SK-MEL-5 (cell line): ENCODE results near the gene WDR89. TPM values are rescaled to one million over a fixed set of nuclear protein-coding genes. Genes with fewer than 3 reads are reported as not detected.

ENCODE experiments used
- DNase-seq: peaks from one replicate; pipeline ENCODE4 v3.0.0-alpha.2; 2016; ENCODE audit warnings: low read depth, low spot score
- in situ Hi-C: cut with HindIII; loops from 2 replicates; pipeline ENCODE4 v1.10.0; 2016; ENCODE audit warnings: low sequenced_read_pairs, high pct_unique_total_duplicates, low pct_unique_long_range_greater_than_20kb
- small RNA-seq, 2 experiments: library from RNA; depleted of rRNA; stranded (forward); fragments of <200 nt; gene quantifications; one replicate each; pipeline ENCODE3, GENCODE V24; 2014
- total RNA-seq: library from RNA; depleted of rRNA; stranded (reverse); fragments of >200 nt; shearing (Covaris generic); gene quantifications from 2 replicates; pipeline ENCODE4 v1.2.3, GENCODE V29; 2014; rRNA removed

The WDR89 gene
- total RNA-seq, 1 experiment from 2014 or later, result 14.4 TPM

GRCh38 chr14:63551332-63551731 lies 90.3 kb downstream of the WDR89 start:
- in situ Hi-C loops, result no loop called here

GRCh38 chr14:63547798-63548335 lies 93.8 kb downstream of the WDR89 start:
- in situ Hi-C loops, result no loop called here
- DNase-seq, result no peak

More at GRCh38 chr14:63551332-63551731, 90.3 kb downstream of the WDR89 start:
- no peak for DNase-seq

Small RNAs within 50 kb of the gene (small RNA-seq; reads per million reads assigned to genes)
- 0 to 0.12 reads per million in 2 experiments for gene RF00012
- gene RF00019, result 0 reads per million in 2 experiments
- gene RNU6-1162P, result 0 to 0.05 reads per million in 2 experiments
- gene RNU6-597P, result 0 reads per million in 2 experiments

Other genes starting within 250 kb of the WDR89 start
- 13.3 and 14.4 TPM in 2 replicates for gene PPP2R5E, start 98.5 kb downstream of the WDR89 start, total RNA-seq
- 21.8 and 24.0 TPM in 2 replicates for gene SGPP1, start 86.2 kb upstream of the WDR89 start, total RNA-seq
- gene SYNE2, start 211.1 kb upstream of the WDR89 start, total RNA-seq, result 33.4 and 35.2 TPM in 2 replicates